ENCODE measurements around the gene NT5C. TPM values are rescaled to one million over a fixed set of nuclear protein-coding genes. Genes with fewer than 3 reads are reported as not detected.

NT5C gene
- total RNA-seq, 4 donors from 2014 or later: 56.0 to 101 (median 68.6) TPM

GRCh38 chr17:75087558-75088453 lies 43.7 kb downstream of the NT5C start, which contains the start of gene SLC16A5:
Gene SLC16A5, plus strand, starts transcription at chr17:75087954. Its CDS starts 5,683 bp downstream, at chr17:75093637.
- TF ChIP-seq, protein P1, sequence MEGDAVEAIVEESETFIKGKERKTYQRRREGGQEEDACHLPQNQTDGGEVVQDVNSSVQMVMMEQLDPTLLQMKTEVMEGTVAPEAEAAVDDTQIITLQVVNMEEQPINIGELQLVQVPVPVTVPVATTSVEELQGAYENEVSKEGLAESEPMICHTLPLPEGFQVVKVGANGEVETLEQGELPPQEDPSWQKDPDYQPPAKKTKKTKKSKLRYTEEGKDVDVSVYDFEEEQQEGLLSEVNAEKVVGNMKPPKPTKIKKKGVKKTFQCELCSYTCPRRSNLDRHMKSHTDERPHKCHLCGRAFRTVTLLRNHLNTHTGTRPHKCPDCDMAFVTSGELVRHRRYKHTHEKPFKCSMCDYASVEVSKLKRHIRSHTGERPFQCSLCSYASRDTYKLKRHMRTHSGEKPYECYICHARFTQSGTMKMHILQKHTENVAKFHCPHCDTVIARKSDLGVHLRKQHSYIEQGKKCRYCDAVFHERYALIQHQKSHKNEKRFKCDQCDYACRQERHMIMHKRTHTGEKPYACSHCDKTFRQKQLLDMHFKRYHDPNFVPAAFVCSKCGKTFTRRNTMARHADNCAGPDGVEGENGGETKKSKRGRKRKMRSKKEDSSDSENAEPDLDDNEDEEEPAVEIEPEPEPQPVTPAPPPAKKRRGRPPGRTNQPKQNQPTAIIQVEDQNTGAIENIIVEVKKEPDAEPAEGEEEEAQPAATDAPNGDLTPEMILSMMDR (IDR thresholded peaks at IDR 0.05): no peak
- DNase-seq (ENCODE audit: low spot score) (no peak), ATAC-seq (ENCODE audit: low FRiP score) (peak; percentile 87)

GRCh38 chr17:75087182-75087557 lies 44.4 kb downstream of the NT5C start:
- ATAC-seq (ENCODE audit: low FRiP score) (no peak), DNase-seq (ENCODE audit: low spot score) (no peak)
- TF ChIP-seq, protein P1 (IDR thresholded peaks at IDR 0.05): no peak

DNA sequence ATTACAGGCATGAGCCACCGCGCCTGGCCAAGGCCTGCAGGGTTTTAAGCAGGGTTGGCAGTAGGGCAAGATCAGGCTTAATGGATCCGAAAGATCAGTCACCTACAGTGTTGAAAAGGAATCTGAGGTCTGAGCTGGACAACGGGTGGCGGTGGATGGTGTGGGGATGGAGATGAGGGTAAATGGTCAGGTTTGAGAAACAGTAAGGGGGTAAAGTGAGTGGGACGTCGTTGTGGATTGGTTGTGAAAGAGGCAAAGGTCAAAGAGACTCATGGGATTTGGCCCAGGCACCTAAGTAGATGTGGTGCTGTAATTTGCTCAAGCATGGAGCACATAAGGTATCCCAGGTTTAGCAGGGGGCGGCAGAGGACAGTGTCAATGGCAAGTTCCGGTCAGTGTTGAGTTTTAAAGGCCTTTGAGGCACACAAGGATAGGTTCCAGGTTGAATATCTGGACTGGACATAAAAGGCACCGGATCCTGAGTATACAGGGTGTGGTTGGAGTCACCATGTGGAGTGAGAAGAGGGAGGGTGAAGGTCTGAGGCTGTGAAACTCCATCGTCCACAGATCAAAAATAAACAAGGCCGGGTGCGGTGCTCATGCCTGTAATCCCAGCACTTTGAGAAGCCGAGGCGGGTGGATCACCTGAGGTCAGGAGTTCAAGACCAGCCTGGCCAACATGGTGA lies 44.9 kb downstream of the NT5C start:
- no peak for ATAC-seq (ENCODE audit: low FRiP score)
- TF ChIP-seq, protein P1 (IDR thresholded peaks at IDR 0.05): no peak
- DNase-seq (ENCODE audit: low spot score): no peak

GRCh38 chr17:75084039-75084660 lies 47.4 kb downstream of the NT5C start:
- DNase-seq (ENCODE audit: low spot score): no peak
- no peak for ATAC-seq (ENCODE audit: low FRiP score)
- TF ChIP-seq, protein P1 (IDR thresholded peaks at IDR 0.05): no peak

GRCh38 chr17:75082683-75083082 lies 48.9 kb downstream of the NT5C start:
- DNase-seq (ENCODE audit: low spot score): no peak
- ATAC-seq (ENCODE audit: low FRiP score): no peak
- TF ChIP-seq, protein P1 (IDR thresholded peaks at IDR 0.05): no peak

DNA sequence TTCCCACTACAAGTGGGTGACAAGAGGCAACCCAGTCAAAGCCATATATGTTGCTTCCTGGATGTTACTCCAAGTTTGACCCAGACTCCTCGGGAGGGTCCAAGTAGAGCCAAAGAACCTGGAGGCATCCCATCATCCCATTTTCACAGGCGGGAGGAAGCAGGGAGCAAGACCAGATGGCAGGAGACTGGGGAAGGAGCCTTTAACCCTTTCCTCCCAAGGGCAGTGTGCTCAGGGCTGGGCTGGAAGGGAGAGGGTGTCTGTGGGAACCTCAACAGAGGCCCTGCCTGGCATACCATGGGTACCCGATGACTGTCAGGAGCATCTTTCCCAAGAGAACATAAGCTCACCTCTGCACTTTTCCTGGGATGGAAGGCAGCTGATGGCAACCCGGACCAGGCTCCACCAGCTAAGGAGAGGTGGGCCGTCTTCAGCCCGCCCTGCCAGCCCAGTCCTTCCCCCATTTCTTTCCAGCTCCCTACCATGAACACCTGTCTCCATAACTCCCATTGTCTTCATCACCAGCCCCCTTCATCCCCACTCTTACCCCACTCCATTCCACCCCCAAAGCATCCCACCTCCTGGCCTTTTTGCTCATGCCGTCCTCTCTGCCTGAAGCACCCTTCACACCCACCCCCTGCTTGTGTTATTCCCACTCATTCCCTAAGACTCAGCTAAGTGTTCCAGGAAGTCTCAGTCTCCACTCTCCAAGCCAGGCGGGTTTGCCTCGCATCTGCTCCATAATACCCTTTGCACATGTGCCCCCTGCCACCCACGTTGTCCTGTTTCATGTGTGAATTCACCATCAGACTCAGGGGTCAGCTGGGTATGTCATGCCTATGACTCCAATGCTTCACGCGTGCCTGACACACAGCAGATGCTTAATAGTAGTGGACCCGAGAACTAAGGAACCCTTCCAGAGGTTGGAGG lies 49.7 kb downstream of the NT5C start:
- ATAC-seq (ENCODE audit: low FRiP score): no peak
- TF ChIP-seq, protein P1 (IDR thresholded peaks at IDR 0.05): no peak
- DNase-seq (ENCODE audit: low spot score): no peak

Measured in omental fat pad (tissue), 4 donors.